Keratinocyte (primary cell): ENCODE measurements around the gene SUSD6.

ENCODE experiments used
- EZH2 ChIP-seq: IDR thresholded peaks from one replicate; pipeline ENCODE4 v1.6.1; 2012; ENCODE audit warnings: inconsistent platforms, mild to moderate bottlenecking, low read length, moderate library complexity
- TF ChIP-seq, protein P1 (sequence below), 3 experiments: IDR thresholded peaks in 1 of 3; conservative IDR thresholded peaks in 1 of 3; optimal IDR thresholded peaks in 1 of 3; 2 replicates in 2 of 3; 3 replicates in 1 of 3; pipeline versions ENCODE3 to v1.5.1; 2011; ENCODE audit warnings: low read length in 3 of 3, mild to moderate bottlenecking in 3 of 3, moderate library complexity in 2 of 3, control low read depth in 1 of 3, inconsistent platforms in 1 of 3; ENCODE audit not compliant: insufficient read depth in 2 of 3; ENCODE audit errors: extremely low read depth in 1 of 3

DNA sequence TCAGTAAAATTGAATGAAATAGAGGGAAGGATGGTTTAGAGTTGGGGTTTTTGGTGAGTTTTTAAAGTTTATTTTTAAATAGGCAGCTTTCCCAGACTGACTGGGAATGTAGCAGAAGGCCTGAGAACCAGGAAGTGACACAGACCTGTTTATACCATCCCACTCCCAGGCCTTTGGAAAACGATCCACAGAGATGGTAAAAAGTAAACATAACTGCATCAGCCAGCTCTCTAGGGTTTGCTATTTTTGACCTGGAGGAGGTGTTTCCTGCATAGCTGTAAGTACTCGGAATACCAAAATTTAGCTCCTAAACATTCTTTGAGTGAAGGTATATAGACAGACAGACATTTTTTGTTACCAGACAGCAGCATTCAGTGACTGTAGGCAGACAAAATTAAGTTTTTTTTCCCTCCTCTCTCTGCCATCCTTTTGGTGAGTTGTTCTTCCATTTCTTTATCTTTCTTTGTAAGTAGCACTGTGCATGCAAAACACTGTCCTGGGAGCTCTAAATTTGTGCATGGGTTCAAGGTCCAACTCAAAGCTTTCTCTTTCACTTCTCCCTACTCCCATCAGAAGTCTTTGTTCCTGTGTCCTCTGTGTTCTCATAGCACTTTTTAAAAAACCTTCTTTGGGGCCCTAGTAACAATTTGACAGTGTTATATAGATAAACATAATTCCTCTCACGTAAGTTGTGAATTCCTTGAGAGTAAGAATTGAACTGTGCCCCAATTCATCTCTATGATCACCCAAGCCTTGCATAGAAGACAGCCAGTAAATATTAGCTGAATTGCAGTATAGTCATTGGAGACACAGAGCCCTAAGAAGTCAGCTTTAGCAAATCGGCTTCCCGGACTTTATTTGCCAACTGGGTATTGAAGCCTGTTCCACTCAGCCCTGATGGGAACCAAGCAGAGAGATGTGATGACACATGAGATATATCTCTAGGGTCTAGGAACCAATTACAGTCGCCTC is 37.4 kb downstream of the SUSD6 start:
- TF ChIP-seq, protein P1, sequence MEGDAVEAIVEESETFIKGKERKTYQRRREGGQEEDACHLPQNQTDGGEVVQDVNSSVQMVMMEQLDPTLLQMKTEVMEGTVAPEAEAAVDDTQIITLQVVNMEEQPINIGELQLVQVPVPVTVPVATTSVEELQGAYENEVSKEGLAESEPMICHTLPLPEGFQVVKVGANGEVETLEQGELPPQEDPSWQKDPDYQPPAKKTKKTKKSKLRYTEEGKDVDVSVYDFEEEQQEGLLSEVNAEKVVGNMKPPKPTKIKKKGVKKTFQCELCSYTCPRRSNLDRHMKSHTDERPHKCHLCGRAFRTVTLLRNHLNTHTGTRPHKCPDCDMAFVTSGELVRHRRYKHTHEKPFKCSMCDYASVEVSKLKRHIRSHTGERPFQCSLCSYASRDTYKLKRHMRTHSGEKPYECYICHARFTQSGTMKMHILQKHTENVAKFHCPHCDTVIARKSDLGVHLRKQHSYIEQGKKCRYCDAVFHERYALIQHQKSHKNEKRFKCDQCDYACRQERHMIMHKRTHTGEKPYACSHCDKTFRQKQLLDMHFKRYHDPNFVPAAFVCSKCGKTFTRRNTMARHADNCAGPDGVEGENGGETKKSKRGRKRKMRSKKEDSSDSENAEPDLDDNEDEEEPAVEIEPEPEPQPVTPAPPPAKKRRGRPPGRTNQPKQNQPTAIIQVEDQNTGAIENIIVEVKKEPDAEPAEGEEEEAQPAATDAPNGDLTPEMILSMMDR (optimal IDR thresholded peaks at IDR 0.05 in 1 of 3, IDR thresholded peaks at IDR 0.05 in 1 of 3, conservative IDR thresholded peaks at IDR 0.05 in 1 of 3; ENCODE audit: extremely low read depth in 1 of 3, insufficient read depth in 2 of 3, low read length in 3 of 3): no peak
- no peak for TF ChIP-seq EZH2
